M059J (cell line): ENCODE measurements around the gene LRTM1. TPM values are rescaled to one million over a fixed set of nuclear protein-coding genes. Genes with fewer than 3 reads are reported as not detected.

Experiments used
- DNase-seq: peaks from one replicate; pipeline ENCODE4 v3.0.0-alpha.2; 2012; ENCODE audit warnings: low read depth
- total RNA-seq: library from RNA; depleted of rRNA; stranded (reverse); fragments of >200 nt; shearing (Covaris generic); gene quantifications from 2 replicates; pipeline ENCODE4 v1.2.3, GENCODE V29; 2014; rRNA removed

LRTM1 gene
- total RNA-seq: not detected in 2 replicates

- no peak for DNase-seq
Measured at GRCh38 chr3:54928046-54928770, at the start of gene LRTM1. Gene LRTM1, minus strand, starts transcription at chr3:54928059. Its CDS starts 148 bp downstream, at chr3:54927911.

- no peak for DNase-seq
Measured at GRCh38 chr3:54977439-54977838, 49.6 kb upstream of the LRTM1 start.

- DNase-seq: peak; percentile 48
Measured at GRCh38 chr3:54970895-54971294, 43.0 kb upstream of the LRTM1 start.

GRCh38 chr3:54969652-54970051 lies 41.8 kb upstream of the LRTM1 start:
- DNase-seq: no peak

GRCh38 chr3:54968546-54969172 lies 40.8 kb upstream of the LRTM1 start:
- peak; percentile 72 for DNase-seq

GRCh38 chr3:54967731-54968161 lies 39.9 kb upstream of the LRTM1 start:
- peak; percentile 61 for DNase-seq

GRCh38 chr3:54966979-54967378 lies 39.1 kb upstream of the LRTM1 start:
- no peak for DNase-seq

GRCh38 chr3:54965746-54966145 lies 37.9 kb upstream of the LRTM1 start:
- DNase-seq: peak; percentile 91

GRCh38 chr3:54964081-54964480 lies 36.2 kb upstream of the LRTM1 start:
- DNase-seq: no peak

GRCh38 chr3:54963641-54964040 lies 35.8 kb upstream of the LRTM1 start:
- no peak for DNase-seq

GRCh38 chr3:54962200-54962599 lies 34.3 kb upstream of the LRTM1 start:
- no peak for DNase-seq

GRCh38 chr3:54960701-54961100 lies 32.8 kb upstream of the LRTM1 start:
- DNase-seq: no peak

GRCh38 chr3:54960082-54960481 lies 32.2 kb upstream of the LRTM1 start:
- no peak for DNase-seq

GRCh38 chr3:54957711-54958110 lies 29.9 kb upstream of the LRTM1 start:
- DNase-seq: peak; percentile 88

- no peak for DNase-seq
Measured at GRCh38 chr3:54955941-54956340, 28.1 kb upstream of the LRTM1 start.

GRCh38 chr3:54955496-54955895 lies 27.6 kb upstream of the LRTM1 start:
- no peak for DNase-seq

- DNase-seq: peak; percentile 57
Measured at GRCh38 chr3:54954521-54954920, 26.7 kb upstream of the LRTM1 start.

GRCh38 chr3:54954022-54954421 lies 26.2 kb upstream of the LRTM1 start:
- DNase-seq: peak; percentile 97

- DNase-seq: peak; percentile 90
Measured at GRCh38 chr3:54951405-54951804, 23.5 kb upstream of the LRTM1 start.

GRCh38 chr3:54950391-54951003 lies 22.6 kb upstream of the LRTM1 start:
- no peak for DNase-seq

- DNase-seq: peak; percentile 76
Measured at GRCh38 chr3:54949491-54950044, 21.7 kb upstream of the LRTM1 start.

GRCh38 chr3:54941690-54942362 lies 14.0 kb upstream of the LRTM1 start:
- no peak for DNase-seq
